ENCODE data around the gene IGSF21. TPM values are rescaled to one million over a fixed set of nuclear protein-coding genes. Genes with fewer than 3 reads are reported as not detected.

IGSF21 gene
- total RNA-seq, 1 experiment from 2014 or later, result 30.5 TPM

GRCh38 chr1:18093193-18093592 lies 14.4 kb upstream of the IGSF21 start (continued):
- TF ChIP-seq ZNF532 (CRISPR knock-in tag; IDR thresholded peaks at IDR 0.05; ENCODE audit: borderline replicate concordance), result no peak
- TF ChIP-seq ZBTB21 (CRISPR knock-in tag; IDR thresholded peaks at IDR 0.05; ENCODE audit: borderline replicate concordance), result no peak
- no peak for TF ChIP-seq ZNF671 (CRISPR knock-in tag; IDR thresholded peaks at IDR 0.05)

GRCh38 chr1:18093646-18094045 lies 14.0 kb upstream of the IGSF21 start:
- Mint-ChIP-seq H3K4me1 (peaks cover 49% of the 10 kb centered on the region), H3K27me3 (ENCODE audit: low read depth) (peaks cover 62% of the 10 kb centered on the region), H3K4me3 (no peak overlapping the region), H3K36me3 (peaks cover 18% of the 10 kb centered on the region), H3K9me3 (peaks cover 26% of the 10 kb centered on the region), H3K27ac (no peak overlapping the region)
- ATAC-seq (no peak), DNase-seq (ENCODE audit: low spot score) (no peak)
- CTCF ChIA-PET, result interaction anchor here (0.6 to 1.7 kb wide), 4 partner anchors 13 to 153 kb away, joined by 3 to 5 read pairs (median 3); no protein-coding TSS in a partner anchor
- no peak for TF ChIP-seq ZNF121 (CRISPR knock-in tag; IDR thresholded peaks at IDR 0.05)
- no peak for TF ChIP-seq MAX (CRISPR knock-in tag; IDR thresholded peaks at IDR 0.05)
- no peak for TF ChIP-seq FOXJ3 (CRISPR knock-in tag; IDR thresholded peaks at IDR 0.05; ENCODE audit: borderline replicate concordance)
- no peak for TF ChIP-seq STAT6 (CRISPR knock-in tag; conservative IDR thresholded peaks at IDR 0.05; ENCODE audit: low read depth)
- TF ChIP-seq NFATC4 (CRISPR knock-in tag; IDR thresholded peaks at IDR 0.05), result no peak
- TF ChIP-seq TCF7 (CRISPR knock-in tag; IDR thresholded peaks at IDR 0.05; ENCODE audit: low read depth), result no peak
- no peak for TF ChIP-seq PREB (CRISPR knock-in tag; IDR thresholded peaks at IDR 0.05; ENCODE audit: borderline replicate concordance)
- TF ChIP-seq NR1H2 (CRISPR knock-in tag; IDR thresholded peaks at IDR 0.05), result no peak
- TF ChIP-seq MYBL2 (CRISPR knock-in tag; IDR thresholded peaks at IDR 0.05), result no peak
- TF ChIP-seq SP1 (CRISPR knock-in tag; conservative IDR thresholded peaks at IDR 0.05), result no peak
- no peak for TF ChIP-seq PRRX2 (CRISPR knock-in tag; IDR thresholded peaks at IDR 0.05)
- TF ChIP-seq SMAD4 (CRISPR knock-in tag; IDR thresholded peaks at IDR 0.05), result no peak
- TF ChIP-seq ATF3 (CRISPR knock-in tag; conservative IDR thresholded peaks at IDR 0.05), result no peak
- POLR2A ChIA-PET, result no interaction called here

GRCh38 chr1:18094096-18094495 lies 13.5 kb upstream of the IGSF21 start:
- Mint-ChIP-seq H3K4me3 (no peak overlapping the region), H3K4me1 (peaks cover 50% of the 10 kb centered on the region), H3K36me3 (peaks cover 18% of the 10 kb centered on the region), H3K27me3 (ENCODE audit: low read depth) (peaks cover 66% of the 10 kb centered on the region), H3K27ac (no peak overlapping the region), H3K9me3 (peaks cover 26% of the 10 kb centered on the region)
- TF ChIP-seq ZMAT4 (CRISPR knock-in tag; IDR thresholded peaks at IDR 0.05) (no peak), CREM (CRISPR knock-in tag; IDR thresholded peaks at IDR 0.05) (no peak), RELA (CRISPR knock-in tag; IDR thresholded peaks at IDR 0.05; ENCODE audit: borderline replicate concordance) (no peak), CBFB (CRISPR knock-in tag; IDR thresholded peaks at IDR 0.05; ENCODE audit: low read depth) (no peak), ZNF281 (CRISPR knock-in tag; IDR thresholded peaks at IDR 0.05) (no peak), ZBTB43 (CRISPR knock-in tag; IDR thresholded peaks at IDR 0.05) (no peak)
- POLR2A ChIA-PET, result no interaction called here
- peak; percentile 14; the same call in 1 of the 2 replicates for ATAC-seq
- no peak for DNase-seq (ENCODE audit: low spot score)
- CTCF ChIA-PET, result interaction anchor here (0.8 to 1.0 kb wide), 2 partner anchors 14 to 109 kb away, joined by 3 read pairs; no protein-coding TSS in a partner anchor

Data from WTC11 (cell line).